Uterus (tissue), 2 donors: Measurements from ENCODE around the gene CCDC152.

Experiments used
- POLR2A ChIP-seq, 2 donors: fragments of 450-650 bp; IDR thresholded peaks; one replicate each; pipeline ENCODE4 v1.6.1; 2016; ENCODE audit warnings: antibody characterized with exemption in 2 of 2, mild to moderate bottlenecking in 1 of 2, moderate library complexity in 1 of 2
- TF ChIP-seq, protein P1 (sequence below), 4 experiments: fragments of 200-600 bp in 2 of 4; fragments of 450-650 bp in 2 of 4; sonication (generic) in 2 of 4; IDR thresholded peaks; one replicate each; pipeline ENCODE4 v1.5.1; 2016 to 2019; ENCODE audit warnings: antibody characterized with exemption in 4 of 4, mild to moderate bottlenecking in 2 of 4, moderate library complexity in 1 of 4

DNA sequence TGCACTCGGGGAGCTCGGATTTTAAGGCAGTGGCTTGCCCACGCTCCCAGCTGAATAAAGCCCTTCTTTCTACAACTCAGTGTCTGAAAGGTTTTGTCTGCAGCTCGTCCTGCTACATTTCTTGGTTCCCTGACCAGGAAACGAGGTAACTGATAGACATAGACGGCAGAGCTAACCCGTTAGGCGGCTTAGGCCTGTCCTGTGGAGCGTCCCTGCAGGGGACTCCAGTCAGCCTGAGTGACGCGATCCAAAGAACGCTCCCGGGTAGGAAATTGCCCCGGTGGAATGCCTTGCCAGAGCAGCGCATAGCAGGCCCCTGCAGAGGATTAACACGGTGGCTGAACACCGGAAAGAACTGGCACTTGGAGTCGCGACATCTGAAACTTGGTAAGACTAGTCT, 56.9 kb downstream of the CCDC152 start:
- TF ChIP-seq, protein P1, sequence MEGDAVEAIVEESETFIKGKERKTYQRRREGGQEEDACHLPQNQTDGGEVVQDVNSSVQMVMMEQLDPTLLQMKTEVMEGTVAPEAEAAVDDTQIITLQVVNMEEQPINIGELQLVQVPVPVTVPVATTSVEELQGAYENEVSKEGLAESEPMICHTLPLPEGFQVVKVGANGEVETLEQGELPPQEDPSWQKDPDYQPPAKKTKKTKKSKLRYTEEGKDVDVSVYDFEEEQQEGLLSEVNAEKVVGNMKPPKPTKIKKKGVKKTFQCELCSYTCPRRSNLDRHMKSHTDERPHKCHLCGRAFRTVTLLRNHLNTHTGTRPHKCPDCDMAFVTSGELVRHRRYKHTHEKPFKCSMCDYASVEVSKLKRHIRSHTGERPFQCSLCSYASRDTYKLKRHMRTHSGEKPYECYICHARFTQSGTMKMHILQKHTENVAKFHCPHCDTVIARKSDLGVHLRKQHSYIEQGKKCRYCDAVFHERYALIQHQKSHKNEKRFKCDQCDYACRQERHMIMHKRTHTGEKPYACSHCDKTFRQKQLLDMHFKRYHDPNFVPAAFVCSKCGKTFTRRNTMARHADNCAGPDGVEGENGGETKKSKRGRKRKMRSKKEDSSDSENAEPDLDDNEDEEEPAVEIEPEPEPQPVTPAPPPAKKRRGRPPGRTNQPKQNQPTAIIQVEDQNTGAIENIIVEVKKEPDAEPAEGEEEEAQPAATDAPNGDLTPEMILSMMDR (IDR thresholded peaks at IDR 0.05): no peak
- no peak for TF ChIP-seq POLR2A (IDR thresholded peaks at IDR 0.05)
